VCaP (cell line): ENCODE data around the gene LIPG.
A peak's percentile ranks its signal among the peaks of the same experiment; 100 is the strongest.

Source experiments
- H3K27ac ChIP-seq: fragments of 450-650 bp; 2 replicates; pipeline ENCODE4 v1.5.1; 2017
- CTCF ChIP-seq: fragments of 450-650 bp; conservative IDR thresholded peaks from 2 replicates; pipeline ENCODE4 v1.5.1; 2017; ENCODE audit warnings: mild to moderate bottlenecking, moderate library complexity

The LIPG gene

DNA sequence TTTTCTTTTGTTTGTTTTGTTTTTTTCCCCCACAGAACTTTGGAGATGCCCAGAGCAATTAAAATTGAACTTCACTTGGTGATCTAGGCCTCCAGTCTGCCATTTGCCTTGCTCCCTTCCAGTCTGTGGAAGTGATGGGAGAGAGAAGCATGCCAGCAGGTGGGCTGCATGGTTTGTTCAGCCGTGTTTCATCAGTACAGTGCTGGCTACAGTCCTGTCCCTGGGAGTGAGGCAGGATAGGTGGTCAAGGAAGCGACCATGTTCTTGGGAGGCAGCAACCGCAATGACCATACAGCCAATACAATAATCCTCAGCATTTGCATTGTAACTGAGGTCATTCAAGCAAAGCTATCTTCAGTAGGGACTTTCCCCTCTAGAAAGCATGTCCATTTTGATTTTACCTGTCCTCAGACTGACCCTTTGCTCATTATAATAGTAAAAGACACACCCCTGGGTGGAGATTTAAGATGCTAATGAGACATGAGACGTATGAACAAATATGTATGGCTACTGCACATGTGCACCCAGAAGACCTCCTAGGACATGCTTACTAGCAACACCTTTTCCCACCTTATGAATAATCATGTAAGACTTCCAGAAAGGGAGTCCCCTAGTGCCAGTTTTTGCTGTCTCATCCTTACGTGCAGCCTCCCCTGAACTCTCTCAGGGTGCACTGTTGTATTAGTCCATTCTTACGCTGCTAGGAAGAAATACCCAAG, 11.1 kb upstream of the LIPG start:
- H3K27ac ChIP-seq: no peak overlapping the region
- no peak for TF ChIP-seq CTCF

GRCh38 chr18:49553003-49553402, 8.9 kb upstream of the LIPG start:
- H3K27ac ChIP-seq: no peak overlapping the region
- no peak for TF ChIP-seq CTCF

- H3K27ac ChIP-seq: no peak overlapping the region
- no peak for TF ChIP-seq CTCF
Measured at GRCh38 chr18:49555641-49556040, 6.2 kb upstream of the LIPG start.

DNA sequence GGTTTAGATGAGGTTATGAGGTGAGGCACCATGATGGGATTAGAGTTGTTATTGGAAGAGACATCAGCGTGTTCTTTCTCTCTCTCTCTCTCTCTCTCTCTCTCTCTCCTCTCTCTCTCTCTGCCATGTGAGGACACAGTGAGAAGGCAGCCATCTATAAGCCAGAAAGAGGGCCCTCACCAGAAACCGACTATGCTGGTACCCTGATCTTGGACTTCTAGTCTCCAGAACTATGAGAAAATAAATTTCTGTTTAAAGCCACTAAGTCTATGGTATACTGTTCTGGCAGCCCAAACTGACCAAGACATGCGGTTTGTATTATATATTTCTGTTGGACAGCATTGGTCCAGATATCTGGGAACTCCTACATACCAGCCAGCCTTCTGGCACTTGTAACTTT, 3.5 kb upstream of the LIPG start:
- H3K27ac ChIP-seq: no peak overlapping the region
- TF ChIP-seq CTCF: no peak

DNA sequence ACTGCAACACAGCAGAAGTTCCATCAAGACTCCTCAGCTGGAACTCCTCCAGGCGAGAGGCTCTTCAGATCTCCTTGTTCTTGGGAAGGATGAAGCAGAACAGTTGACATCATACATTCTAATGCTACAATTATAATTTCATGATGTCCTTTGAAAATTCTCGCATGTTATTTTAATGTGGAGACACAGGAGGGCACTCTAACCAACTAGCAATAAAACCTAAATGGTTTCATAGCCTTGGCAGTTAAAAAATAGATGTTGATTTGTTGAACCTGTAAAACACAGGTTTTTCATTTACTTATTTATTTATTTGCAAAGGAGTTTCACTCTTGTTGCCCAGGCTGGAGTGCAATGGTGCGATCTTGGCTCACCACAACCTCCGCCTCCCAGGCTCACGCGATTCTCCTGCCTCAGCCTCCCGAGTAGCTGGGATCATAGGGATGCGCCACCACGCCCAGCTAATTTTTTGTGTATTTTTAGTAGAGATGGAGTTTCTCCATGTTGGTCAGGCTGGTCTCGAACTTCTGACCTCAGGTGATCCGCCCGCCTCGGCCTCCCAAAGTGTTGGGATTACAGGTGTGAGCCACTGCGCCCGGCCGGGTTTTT, 2.4 kb upstream of the LIPG start:
- peak; percentile 81 for TF ChIP-seq CTCF
- peak overlapping the region; percentile 86; the same call in 1 of the 2 replicates for H3K27ac ChIP-seq

DNA sequence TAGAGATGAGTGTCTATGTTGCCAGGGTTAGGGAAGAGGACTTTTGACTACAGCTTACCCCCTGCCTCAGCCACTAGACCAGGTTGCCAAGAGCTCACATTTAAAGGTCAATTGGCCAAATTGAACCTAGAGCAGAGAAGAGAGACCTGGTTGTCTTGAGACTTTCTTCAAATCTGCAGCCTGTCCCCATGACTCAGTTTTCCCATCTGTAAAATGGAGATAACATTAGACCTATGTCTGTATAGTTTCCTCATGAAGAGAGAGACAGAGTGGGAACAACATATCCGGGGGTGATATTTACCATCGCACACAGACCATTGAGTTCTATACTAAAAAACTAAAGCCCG, 1.6 kb upstream of the LIPG start:
- TF ChIP-seq CTCF: no peak
- peak overlapping the region; percentile 86 for H3K27ac ChIP-seq

DNA sequence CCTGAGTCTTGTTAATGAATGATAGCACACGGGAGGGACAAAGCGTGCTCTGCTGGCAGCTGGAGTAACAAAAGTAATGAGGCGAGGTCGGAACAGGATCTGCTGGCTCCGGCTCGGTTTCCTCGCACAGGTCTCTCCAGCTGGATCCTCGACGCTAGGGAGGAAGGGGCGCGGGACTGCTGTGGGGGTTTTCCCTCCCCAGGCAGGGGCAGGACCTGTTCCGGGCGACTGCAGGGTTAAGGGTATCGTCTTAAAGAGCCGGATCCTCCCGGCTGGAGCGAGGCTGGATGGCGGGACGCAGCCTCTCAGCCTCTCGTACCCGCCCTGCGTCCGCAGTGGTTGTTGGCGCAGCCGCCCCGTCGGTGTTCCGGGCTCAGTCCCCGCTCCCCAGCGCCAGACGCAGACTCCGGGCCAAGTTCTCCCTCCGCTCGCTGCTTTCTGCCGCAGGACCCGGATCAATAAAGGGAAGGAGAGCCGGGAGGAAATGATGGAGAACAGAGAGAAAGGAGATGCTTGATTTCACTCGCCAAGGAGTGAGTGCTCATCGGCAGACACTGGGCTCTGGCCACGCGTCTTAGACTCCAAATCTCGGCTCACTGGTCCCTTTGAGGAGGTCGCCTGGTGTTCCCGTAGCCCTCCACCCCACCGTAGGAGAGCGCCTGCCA, 1.1 kb upstream of the LIPG start:
- peak overlapping the region; percentile 86 for H3K27ac ChIP-seq
- no peak for TF ChIP-seq CTCF
